Measurements from ENCODE around the gene STARD13.

GRCh38 chr13:33116321-33117010 is 169.1 kb downstream of the STARD13 start:
- no peak for TF ChIP-seq CTCF (IDR thresholded peaks at IDR 0.05; ENCODE audit: insufficient read depth, low read length)
- no peak for TF ChIP-seq SPI1 (IDR thresholded peaks at IDR 0.05; ENCODE audit: borderline replicate concordance, low read depth)
- no peak for TF ChIP-seq REST (IDR thresholded peaks at IDR 0.05; ENCODE audit: insufficient replicate concordance, low read depth)
- TF ChIP-seq GABPA (IDR thresholded peaks at IDR 0.05; ENCODE audit: low read depth) = no peak
- no peak for TF ChIP-seq POLR2AphosphoS5 (IDR thresholded peaks at IDR 0.05; ENCODE audit: low read depth)
